GM19397 (cell line): ENCODE results near the gene HMGCR.
"Not testable (repeated sequence)": the region's sequence is repeated elsewhere in the genome, so short reads cannot be mapped to it uniquely, and the experiment has no call there.

Experiments
- ATAC-seq: cut with Tn5 transposase; IDR thresholded peaks from one replicate; pipeline ENCODE4 v1.9.1; 2021; ENCODE audit warnings: mild to moderate bottlenecking, moderate library complexity; ENCODE audit not compliant: unreplicated experiment

HMGCR gene

DNA sequence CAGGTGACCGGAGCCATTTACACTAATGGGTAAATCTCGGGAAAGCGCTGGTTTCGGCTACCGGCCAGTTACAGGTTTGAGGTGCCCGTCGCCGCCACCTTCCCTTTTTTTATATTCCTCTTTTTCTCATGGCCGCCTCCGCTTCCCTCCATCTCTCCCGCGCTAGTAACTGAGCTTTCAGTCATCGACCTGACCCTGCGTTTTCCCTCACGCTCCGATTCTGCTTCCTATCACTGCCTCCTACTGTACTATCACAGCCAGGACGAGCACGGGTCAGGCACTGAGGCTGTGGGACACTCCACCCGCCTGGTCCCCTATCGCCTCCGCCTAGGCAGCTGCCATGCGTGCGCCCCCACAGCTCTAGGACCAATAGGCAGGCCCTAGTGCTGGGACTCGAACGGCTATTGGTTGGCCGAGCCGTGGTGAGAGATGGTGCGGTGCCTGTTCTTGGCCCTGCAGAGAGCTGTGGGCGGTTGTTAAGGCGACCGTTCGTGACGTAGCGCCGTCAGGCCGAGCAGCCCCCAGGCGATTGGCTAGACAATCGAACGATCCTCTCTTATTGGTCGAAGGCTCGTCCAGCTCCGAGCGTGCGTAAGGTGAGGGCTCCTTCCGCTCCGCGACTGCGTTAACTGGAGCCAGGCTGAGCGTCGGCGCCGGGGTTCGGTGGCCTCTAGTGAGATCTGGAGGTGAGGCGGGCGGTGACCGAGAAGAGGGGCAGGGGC lies at the start of gene HMGCR:
Gene HMGCR, plus strand, starts transcription at position 606 of the 722 bp plus-strand sequence. CDS start 5,386 bp downstream, outside the sequence.
- ATAC-seq: peak; percentile 99

DNA sequence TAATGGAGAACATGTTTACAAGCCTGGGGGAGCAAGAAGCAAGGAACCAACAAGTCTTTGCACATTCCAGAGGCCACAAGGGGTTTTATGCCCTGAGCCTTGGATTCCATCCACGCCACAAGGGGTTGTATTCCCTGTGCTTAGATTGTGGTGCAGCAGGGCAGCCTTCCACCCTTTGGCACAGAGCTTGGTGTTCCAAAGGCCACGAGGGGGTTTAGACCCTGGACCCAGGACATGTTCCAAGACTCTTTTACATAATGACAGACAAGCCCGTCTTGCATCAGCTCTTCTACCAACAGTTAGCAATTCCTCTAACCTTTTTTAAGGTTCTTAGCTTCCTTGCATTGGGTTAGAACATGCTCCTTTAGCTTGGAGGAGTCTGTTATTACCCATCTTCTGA lies 45.2 kb upstream of the HMGCR start:
- ATAC-seq: not testable (repeated sequence)

GRCh38 chr5:75300084-75300483 lies 36.9 kb upstream of the HMGCR start:
- ATAC-seq: no peak

DNA sequence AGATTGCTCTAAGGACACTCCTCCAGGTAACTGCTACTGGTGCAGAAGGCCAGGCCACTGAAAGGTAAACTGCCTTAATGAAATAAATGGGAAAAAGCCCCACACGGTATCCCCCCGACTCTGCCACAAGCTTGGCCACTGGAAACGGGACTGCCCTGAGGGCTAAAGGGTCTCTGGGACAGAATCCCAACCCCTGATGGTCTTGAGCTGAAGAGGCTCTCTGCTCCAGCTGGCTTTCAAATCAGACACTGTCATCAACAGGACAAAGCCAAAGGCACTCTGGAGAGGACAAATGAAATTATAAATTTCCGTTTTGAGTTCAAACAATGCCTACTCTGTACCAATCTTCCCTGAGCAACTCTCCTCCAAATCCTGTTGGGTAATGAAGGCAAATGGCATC lies 33.6 kb upstream of the HMGCR start:
- ATAC-seq: no peak

- not testable (repeated sequence) for ATAC-seq
Observed at GRCh38 chr5:75304486-75304885, 32.5 kb upstream of the HMGCR start.

DNA sequence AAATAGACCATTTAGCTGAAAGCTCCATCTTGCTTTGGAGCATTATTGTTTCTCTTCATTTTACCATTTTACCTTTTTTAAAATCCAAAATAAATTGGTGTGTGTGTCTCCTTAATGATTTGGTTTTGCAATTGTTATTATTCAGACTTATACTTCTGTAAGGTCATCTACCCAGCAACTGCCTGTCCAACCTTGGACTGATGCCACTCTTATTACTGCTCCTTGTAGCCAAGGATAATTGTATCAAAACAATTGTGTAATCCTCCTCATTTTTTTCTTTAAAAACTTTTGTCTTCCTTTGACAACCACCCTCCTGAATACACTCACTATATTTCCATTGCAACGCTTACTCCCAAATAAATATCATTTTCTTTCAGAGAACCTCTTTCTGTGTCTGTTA lies 30.3 kb upstream of the HMGCR start:
- ATAC-seq: no peak

- ATAC-seq: no peak
Observed at GRCh38 chr5:75310212-75310611, 26.8 kb upstream of the HMGCR start.

DNA sequence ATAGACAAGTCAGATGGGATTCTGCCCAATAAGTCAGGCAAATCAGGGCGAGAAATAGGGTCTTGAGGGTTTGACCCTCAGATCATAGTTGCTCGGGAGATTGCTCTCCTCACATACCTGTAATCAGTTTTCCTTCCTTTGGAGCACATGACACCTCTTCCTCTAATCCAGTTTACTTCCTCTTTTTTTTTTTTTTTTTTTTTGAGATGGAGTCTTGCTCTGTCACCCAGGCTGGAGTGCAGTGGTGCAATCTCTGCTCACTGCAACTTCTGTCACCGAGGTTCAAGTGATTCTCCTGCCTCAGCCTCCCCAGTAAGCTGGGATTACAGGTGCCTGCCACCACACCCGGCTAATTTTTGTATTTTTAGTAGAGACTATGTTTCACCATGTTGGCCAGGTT lies 17.9 kb upstream of the HMGCR start:
- not testable (repeated sequence) for ATAC-seq

DNA sequence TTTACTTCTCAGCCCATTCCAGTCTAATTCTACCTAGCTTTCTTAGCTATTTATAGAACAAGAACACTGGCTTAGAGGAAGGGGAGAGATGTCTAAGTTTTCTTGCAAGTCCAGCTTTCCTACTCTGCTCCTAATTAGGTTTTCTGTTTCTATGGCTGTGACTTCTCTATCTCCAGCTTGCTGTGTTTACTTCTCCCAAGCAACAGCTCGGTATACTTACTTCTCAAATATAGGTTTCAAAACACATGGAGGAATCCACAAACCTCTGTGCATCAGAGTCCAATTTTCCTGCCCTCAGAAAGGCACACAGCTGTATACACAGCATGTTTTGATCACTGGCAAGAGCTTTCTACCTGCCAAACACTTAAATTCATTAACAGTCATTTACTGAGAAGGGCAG lies 17.4 kb upstream of the HMGCR start:
- ATAC-seq: no peak

DNA sequence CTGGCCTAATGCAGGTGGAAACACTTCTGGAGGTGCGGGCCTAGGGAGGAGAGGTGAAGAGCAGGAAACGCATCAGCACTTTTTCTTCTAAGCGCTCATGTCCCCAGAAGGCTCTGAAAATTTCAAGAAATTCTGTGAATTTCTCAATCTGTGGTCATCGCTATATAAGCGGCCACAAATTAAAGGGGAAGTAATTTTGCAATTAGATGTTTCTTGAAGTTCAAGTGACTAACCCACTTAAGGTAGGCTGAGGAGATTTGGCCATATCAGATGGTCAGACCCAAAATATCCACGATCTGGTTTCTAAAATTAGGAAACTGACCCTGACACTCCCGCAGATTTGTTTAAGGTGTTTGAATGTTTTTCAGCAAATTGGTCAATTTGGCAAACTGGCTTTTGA lies 16.6 kb upstream of the HMGCR start:
- ATAC-seq: no peak

- ATAC-seq: no peak
Observed at GRCh38 chr5:75322066-75322465, 15.0 kb upstream of the HMGCR start.

DNA sequence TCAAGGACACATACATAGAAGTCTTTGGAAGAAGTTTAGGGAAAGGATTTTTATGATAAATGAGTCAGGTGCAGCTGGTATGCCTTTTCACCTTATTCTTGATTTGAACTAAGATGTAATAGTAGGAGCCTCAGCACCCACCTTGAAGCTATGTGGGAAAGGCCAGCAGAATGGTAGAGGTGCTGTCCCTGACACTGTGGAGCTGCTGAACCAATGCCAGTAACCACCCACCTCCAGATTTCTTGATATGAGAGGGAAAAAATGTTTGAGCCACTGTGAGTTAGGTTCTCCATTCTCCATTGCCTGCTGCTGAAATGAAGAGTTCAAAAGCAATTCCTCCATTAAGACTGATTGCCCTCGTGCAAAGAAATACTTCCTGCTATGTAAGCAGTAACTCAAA lies 12.2 kb upstream of the HMGCR start:
- ATAC-seq: no peak

- ATAC-seq: no peak
Observed at GRCh38 chr5:75325242-75325641, 11.8 kb upstream of the HMGCR start.

DNA sequence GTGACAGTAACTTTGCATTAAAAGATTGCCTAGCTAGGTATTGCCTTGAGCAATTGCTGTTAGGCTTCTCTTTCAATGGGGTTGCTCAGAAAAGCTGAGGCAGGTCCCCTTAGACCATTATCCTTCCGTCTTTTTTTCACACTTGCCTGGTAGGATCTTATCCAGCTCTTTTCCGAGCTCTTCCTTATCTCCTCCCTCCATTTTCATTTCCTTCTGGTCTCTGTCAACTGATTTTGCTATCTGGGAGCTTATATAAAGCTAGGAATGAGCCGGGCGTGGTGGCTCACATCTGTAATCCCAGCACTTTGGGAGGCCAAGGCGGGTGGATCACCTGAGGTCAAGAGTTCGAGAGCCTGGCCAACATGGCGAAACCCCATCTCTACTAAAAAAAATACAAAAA lies 6.6 kb upstream of the HMGCR start:
- no peak for ATAC-seq

DNA sequence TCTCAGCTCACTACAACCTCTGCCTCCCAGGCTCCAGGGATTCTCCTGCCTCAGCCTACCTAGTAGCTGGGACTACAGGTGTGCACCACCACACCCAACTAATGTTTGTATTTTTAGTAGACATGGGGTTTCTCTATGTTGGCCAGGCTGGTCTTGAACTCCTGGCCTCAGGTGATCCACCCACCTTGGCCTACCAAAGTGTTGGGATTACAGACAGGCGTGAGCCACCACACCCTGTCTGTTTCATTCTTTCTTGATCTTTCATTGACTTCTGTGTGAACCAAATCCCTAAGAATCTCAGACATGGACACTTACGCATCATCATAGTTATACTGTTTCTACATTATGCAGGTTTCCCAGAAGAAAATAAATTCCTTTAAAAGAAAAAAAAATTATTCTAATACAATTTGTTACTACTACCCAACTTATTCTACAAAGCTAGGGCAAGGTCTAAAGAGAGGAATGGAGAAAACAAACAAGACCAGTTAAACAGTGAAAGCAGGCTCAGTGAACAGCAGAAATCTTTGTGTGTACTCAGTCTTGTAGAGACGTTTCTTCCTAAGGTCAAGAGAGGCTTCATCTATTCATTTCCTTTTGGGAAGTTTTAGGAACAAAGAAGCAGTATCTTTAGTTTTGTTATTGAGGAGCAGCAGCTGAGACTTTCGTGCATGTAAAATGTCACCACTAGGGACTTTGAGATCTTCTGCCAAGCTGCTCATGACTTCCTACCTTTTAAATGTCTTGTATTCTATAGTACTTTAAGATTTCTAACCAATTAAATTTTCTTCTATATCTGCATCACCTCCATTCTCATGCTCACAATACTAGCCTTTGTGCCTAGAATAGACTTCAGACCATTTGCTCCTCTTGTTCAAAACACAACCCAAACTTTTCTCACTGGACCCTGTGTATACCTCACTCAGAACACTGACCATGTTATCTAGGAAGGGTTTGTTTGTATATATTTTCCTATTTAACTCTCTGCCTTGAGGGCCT lies 5.6 kb upstream of the HMGCR start:
- ATAC-seq: no peak

- ATAC-seq: not testable (repeated sequence)
Observed at GRCh38 chr5:75333759-75334158, 3.3 kb upstream of the HMGCR start.

DNA sequence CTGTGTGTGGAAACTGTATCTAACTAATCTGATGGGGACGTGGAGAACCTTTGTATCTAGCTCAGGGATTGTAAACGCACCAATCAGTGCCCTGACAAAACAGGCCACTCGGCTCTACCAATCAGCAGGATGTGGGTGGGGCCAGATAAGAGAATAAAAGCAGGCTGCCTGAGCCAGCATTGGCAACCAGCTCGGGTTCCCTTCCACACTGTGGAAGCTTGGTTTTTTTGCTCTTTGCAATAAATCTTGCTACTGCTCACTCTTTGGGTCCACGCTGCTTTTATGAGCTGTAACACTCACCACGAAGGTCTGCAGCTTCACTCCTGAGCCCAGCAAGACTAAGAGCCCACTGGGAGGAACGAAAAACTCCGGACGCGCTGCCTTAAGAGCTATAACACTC lies 2.6 kb upstream of the HMGCR start:
- not testable (repeated sequence) for ATAC-seq

DNA sequence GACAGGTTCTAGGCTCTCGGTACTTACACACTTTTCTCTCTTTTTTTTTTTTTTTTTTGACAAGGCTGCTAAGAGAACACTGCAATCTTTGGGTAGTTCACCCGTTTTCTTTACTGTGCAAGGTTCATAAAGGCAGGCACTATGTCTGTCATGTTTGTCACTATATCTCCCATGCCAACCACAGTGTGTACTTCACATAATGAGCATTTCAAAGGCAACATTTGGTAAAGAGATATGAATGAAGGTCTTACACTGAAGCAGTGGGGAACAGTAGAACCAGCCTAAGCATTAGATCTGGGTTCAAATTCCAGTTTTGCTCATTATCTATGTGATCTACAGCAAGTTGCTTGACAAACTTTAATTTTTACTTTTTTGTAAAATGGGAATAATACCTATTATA lies 1.5 kb upstream of the HMGCR start:
- no peak for ATAC-seq

- ATAC-seq: no peak
Observed at GRCh38 chr5:75335952-75336614, 937 bp upstream of the HMGCR start.

DNA sequence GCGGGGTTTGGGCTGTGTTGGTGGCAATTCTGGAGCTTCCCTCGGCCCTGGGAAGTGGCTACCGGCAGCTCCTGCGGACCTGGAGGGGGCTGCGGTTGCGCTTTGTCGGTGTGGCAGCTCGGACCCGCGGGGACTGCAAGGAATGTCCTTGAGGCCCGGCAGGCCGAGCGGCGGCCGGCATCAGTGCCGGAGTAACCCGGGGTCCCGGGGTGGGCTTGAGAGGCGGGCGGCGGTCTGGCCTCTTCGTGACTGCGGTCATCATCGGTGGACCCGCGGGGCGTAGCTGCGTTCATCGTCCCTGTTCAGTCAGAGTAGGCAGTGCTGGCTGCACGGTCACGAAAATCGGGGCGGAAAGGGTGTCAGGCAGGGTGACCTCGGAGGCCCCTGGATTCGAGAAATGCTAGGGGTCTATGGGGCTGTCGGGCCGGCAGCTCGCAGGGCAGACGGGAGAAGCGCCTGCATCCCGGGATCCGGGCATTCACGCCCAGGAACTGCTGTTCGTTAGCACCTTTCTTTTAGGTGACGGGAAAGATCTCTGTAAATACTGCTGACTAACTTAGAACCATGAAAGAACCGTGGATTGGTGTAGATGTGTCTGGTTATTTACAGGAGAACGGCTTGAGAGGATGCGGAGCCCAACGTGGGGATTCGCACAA lies 474 bp downstream of the HMGCR start:
- peak; percentile 5 for ATAC-seq

DNA sequence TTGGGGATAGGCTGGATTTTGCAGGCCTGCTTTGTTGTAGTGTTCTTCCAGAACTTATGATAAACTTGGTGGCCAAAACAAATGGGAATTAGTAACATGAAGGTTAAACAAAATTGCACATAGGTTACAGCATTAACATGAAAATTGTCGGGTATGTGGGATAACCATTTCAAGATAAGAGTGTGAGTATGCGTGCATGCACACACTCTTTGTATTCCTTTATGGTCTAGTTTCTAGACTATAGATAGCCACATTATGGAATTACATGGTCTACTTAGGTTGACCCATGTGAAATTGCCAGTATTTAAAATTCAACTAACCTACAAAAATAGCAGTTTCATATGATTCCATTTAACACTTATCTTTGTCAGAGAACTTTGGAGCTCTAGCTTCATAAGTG lies 1.4 kb downstream of the HMGCR start:
- no peak for ATAC-seq
